Breast epithelium (tissue), 4 donors: ENCODE data around the gene ACOXL. TPM values are rescaled to one million over a fixed set of nuclear protein-coding genes. Genes with fewer than 3 reads are reported as not detected.

Experiments used
- DNase-seq, 2 donors: peaks; one replicate each; pipeline ENCODE4 v3.0.0-alpha.2; 2019; ENCODE audit warnings: low spot score in 2 of 2
- H3K27ac ChIP-seq, 2 donors: fragments of 200-600 bp; sonication (generic) in 1 of 2; one replicate each; pipeline ENCODE4 v1.5.1; 2016 to 2019; ENCODE audit warnings: mild to moderate bottlenecking in 1 of 2
- H3K27me3 ChIP-seq, 2 donors: fragments of 200-600 bp; sonication (generic) in 1 of 2; one replicate each; pipeline versions ENCODE4 v1.5.1 to v1.6.0; 2017 to 2019; ENCODE audit warnings: control low read depth in 1 of 2, mild to moderate bottlenecking in 1 of 2
- H3K36me3 ChIP-seq: fragments of 200-600 bp; one replicate; pipeline ENCODE4 v1.5.1; 2019
- H3K4me1 ChIP-seq, 2 donors: fragments of 200-600 bp; sonication (generic); one replicate each; pipeline ENCODE4 v1.5.1; 2016 to 2019; ENCODE audit warnings: control low read depth in 1 of 2
- H3K4me3 ChIP-seq, 3 donors: fragments of 200-600 bp; sonication (generic); 1 replicate in 2 of 3; 2 replicates in 1 of 3; pipeline ENCODE4 v1.5.1; 2016 to 2019; ENCODE audit warnings: mild to moderate bottlenecking in 3 of 3, moderate library complexity in 2 of 3
- H3K9me3 ChIP-seq, 2 donors: fragments of 200-600 bp; sonication (generic) in 1 of 2; one replicate each; pipeline ENCODE4 v1.5.1; 2016 to 2019; ENCODE audit warnings: control low read depth in 1 of 2
- CTCF ChIP-seq, 3 donors: fragments of 450-650 bp; IDR thresholded peaks; one replicate each; pipeline ENCODE4 v1.5.1; 2016 to 2017; ENCODE audit warnings: antibody characterized with exemption in 3 of 3, mild to moderate bottlenecking in 3 of 3, moderate library complexity in 3 of 3
- POLR2A ChIP-seq: fragments of 450-650 bp; IDR thresholded peaks from one replicate; pipeline ENCODE4 v1.6.1; 2016; ENCODE audit warnings: antibody characterized with exemption, mild to moderate bottlenecking, moderate library complexity
- POLR2AphosphoS5 ChIP-seq, 3 donors: sonication (generic); formaldehyde crosslinking; IDR thresholded peaks; one replicate each; pipeline ENCODE4 v1.6.1; 2017; ENCODE audit warnings: antibody characterized with exemption in 3 of 3
- intact Hi-C: fragments of 100-400 bp; cut with DNase I; formaldehyde crosslinking; loops from one replicate; pipeline ENCODE4 v1.15.1; 2023; ENCODE audit warnings: low total_unique reads
- total RNA-seq, 3 donors: library from RNA; depleted of rRNA; stranded (reverse); fragments of >200 nt; gene quantifications; one replicate each; pipeline ENCODE4 v1.1.0, GENCODE V29; 2016

ACOXL gene
- total RNA-seq, 3 donors from 2014 or later = not detected

- intact Hi-C loops = loop anchor here (10.0 kb wide), 1 partner anchor 1568 kb away; no protein-coding TSS in a partner anchor
- no peak for TF ChIP-seq POLR2A
- TF ChIP-seq CTCF (IDR thresholded peaks at IDR 0.05) = no peak
- no peak for TF ChIP-seq POLR2AphosphoS5 (IDR thresholded peaks at IDR 0.05)
- H3K4me1 ChIP-seq = no peaks in the 10 kb centered on the region
- no peak for DNase-seq
- no peak overlapping the region for H3K27ac ChIP-seq
- H3K4me3 ChIP-seq = no peak overlapping the region
- no peaks in the 10 kb centered on the region for H3K36me3 ChIP-seq
- peaks cover 0 to 3% of the 10 kb centered on the region in 2 donors for H3K27me3 ChIP-seq
- H3K9me3 ChIP-seq = peaks cover 0 to 2% of the 10 kb centered on the region in 2 donors
Measured at GRCh38 chr2:110752871-110753270, 20.5 kb downstream of the ACOXL start.

DNA sequence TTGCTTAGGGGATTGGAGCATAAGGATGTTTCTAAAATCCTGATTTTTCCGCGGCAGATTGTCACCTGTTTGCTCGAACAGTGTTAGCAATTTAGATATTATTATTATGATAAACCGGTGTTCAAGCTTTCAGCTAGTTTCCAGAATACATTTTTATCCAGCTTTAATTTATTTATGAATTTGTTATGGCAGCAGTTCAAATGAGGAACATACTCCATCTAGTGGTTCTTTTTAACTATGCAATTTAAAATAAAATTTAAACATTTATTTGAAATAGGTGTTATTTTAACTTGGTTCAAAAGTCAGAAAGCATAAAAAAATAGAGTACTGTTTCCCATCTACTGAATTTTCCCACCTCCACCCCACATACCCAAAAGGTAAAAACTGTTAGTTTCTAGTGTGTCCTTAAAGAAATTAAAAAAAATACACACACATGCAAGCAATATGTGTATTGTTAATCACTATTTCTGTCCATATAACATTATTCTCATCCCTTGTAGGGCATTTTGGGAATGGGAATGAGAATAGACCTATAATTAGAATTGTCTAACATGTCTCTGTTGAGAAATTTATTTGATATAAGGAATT is 23.2 kb downstream of the ACOXL start:
- intact Hi-C loops = loop anchor here (10.0 kb wide), 1 partner anchor 1571 kb away; no protein-coding TSS in a partner anchor
- H3K4me3 ChIP-seq = no peak overlapping the region
- no peaks in the 10 kb centered on the region for H3K36me3 ChIP-seq
- TF ChIP-seq POLR2AphosphoS5 (IDR thresholded peaks at IDR 0.05) (no peak), POLR2A (no peak), CTCF (IDR thresholded peaks at IDR 0.05) (peak in 2 of 3 donors; percentile 35 to 48)
- H3K9me3 ChIP-seq = peaks cover 0 to 22% of the 10 kb centered on the region in 2 donors
- H3K27ac ChIP-seq = no peak overlapping the region
- peaks cover 0 to 3% of the 10 kb centered on the region in 2 donors for H3K27me3 ChIP-seq
- DNase-seq = no peak
- no peaks in the 10 kb centered on the region for H3K4me1 ChIP-seq

GRCh38 chr2:110759411-110759810 is 27.0 kb downstream of the ACOXL start:
- no peak for DNase-seq
- TF ChIP-seq POLR2AphosphoS5 (IDR thresholded peaks at IDR 0.05) (no peak), CTCF (IDR thresholded peaks at IDR 0.05) (no peak), POLR2A (no peak)
- peaks cover 0 to 22% of the 10 kb centered on the region in 2 donors for H3K9me3 ChIP-seq
- H3K4me3 ChIP-seq = no peak overlapping the region
- no peaks in the 10 kb centered on the region for H3K36me3 ChIP-seq
- intact Hi-C loops = loop anchor here (10.0 kb wide), 1 partner anchor 1575 kb away; no protein-coding TSS in a partner anchor
- H3K4me1 ChIP-seq = no peaks in the 10 kb centered on the region
- no peaks in the 10 kb centered on the region for H3K27me3 ChIP-seq
- no peak overlapping the region for H3K27ac ChIP-seq

DNA sequence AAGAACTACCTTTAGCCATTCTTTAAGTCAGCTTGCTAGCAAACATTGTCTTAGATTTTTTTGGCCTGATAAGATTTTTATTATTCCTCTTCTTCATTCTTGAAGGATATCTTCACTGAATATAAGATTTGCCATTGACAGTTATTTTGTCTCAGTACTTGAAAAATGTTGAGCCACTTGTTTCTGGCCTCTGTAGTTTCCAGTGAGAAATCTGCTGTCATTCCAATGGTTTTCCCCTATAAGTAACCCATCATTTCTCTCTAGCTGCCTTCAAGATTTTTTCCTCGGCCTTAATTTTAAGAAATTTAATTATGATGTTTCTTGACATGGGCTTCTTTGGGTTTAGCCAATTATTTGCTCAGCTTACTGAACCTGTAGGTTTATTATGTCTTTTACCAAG is 32.6 kb downstream of the ACOXL start:
- H3K36me3 ChIP-seq = no peaks in the 10 kb centered on the region
- DNase-seq = no peak
- H3K27ac ChIP-seq = no peak overlapping the region
- H3K4me3 ChIP-seq = no peak overlapping the region
- intact Hi-C loops = no loop called here
- no peaks in the 10 kb centered on the region for H3K4me1 ChIP-seq
- H3K27me3 ChIP-seq = no peaks in the 10 kb centered on the region
- H3K9me3 ChIP-seq = peaks cover 0 to 5% of the 10 kb centered on the region in 2 donors
- TF ChIP-seq POLR2AphosphoS5 (IDR thresholded peaks at IDR 0.05) (no peak), POLR2A (no peak), CTCF (IDR thresholded peaks at IDR 0.05) (no peak)

DNA sequence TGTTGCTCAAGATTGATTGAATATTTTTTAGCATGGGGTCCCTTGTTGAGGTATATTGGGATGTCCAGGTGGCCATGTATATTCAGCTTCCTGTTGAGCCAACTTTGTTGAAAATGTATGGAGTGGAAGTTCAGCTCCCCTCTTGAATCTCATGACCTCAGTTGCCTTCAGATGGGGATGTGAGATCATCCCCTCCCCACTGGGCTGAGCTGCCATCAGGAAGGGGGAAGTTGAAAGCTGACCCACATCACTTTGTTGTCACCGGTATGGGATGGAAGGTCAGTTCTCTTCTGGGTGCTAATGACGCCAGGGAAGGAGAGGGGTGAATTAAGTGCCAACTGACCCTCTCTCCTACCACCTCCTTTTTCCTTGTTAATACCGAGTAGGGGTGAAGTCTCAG is 33.9 kb downstream of the ACOXL start:
- H3K4me1 ChIP-seq = no peaks in the 10 kb centered on the region
- no peaks in the 10 kb centered on the region for H3K9me3 ChIP-seq
- no peaks in the 10 kb centered on the region for H3K36me3 ChIP-seq
- H3K27me3 ChIP-seq = no peaks in the 10 kb centered on the region
- intact Hi-C loops = no loop called here
- H3K27ac ChIP-seq = no peak overlapping the region
- no peak for TF ChIP-seq CTCF (IDR thresholded peaks at IDR 0.05)
- TF ChIP-seq POLR2A = no peak
- no peak for TF ChIP-seq POLR2AphosphoS5 (IDR thresholded peaks at IDR 0.05)
- no peak for DNase-seq
- H3K4me3 ChIP-seq = no peak overlapping the region
